Activated CD4-positive, alpha-beta T cell treated with anti-CD3 and anti-CD28 coated beads, Interleukin-10, Interleukin-2, amounts not matched to agents 100 ng/mL and 50 ng/mL, durations not matched to agents 16 hours and 8 hours (primary cell): ENCODE data around the gene C2CD3.
"Not testable (repeated sequence)": the region's sequence is repeated elsewhere in the genome, so short reads cannot be mapped to it uniquely, and the experiment has no call there.

Source experiments
- DNase-seq: peaks from one replicate; pipeline ENCODE4 v3.0.0-alpha.2; 2020

The C2CD3 gene

GRCh38 chr11:74066663-74067062, 104.1 kb downstream of the C2CD3 start:
- not testable (repeated sequence) for DNase-seq

DNA sequence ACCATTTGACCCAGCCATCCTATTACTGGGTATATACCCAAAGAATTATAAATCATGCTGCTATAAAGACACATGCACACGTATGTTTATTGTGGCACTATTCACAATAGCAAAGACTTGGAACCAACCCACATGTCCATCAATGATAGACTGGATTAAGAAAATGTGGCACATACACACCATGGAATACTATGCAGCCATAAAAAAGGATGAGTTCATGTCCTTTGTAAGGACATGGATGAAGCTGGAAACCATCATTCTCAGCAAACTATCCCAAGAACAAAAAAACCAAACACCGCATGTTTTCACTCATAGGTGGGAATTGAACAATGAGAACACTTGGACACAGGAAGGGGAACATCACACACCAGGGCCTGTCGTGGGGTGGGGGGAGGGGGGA, 105.3 kb downstream of the C2CD3 start:
- not testable (repeated sequence) for DNase-seq

DNA sequence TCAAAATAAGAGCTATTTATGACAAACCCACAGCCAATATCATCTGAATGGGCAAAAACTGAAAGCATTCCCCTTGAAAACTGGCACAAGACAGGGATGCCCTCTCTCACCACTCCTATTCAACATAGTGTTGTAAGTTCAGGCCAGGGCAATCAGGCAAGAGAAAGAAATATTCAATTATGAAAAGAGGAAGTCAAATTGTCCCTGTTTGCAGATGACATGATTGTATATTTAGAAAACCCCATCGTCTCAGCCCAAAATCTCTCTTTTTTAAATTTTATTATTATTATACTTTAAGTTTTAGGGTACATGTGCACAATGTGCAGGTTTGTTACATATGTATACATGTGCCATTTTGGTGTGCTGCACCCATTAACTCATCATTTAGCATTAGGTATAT, 107.2 kb downstream of the C2CD3 start:
- DNase-seq = not testable (repeated sequence)

DNA sequence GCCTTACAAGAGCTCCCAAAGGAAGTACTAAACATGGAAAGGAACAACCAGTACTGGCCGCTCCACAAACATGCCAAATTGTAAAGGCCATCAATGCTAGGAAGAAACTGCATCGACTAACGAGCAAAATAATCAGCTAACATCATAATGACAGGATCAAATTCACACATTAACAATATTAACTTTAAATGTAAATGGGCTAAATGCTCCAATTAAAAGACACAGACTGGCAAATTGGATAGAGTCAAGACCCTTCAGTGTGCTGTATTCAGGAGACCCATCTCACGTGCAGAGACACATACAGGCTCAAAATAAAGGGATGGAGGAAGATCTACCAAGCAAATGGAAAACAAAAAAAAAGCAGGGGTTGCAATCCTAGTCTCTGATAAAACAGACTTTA, 109.2 kb downstream of the C2CD3 start:
- DNase-seq = not testable (repeated sequence)

GRCh38 chr11:74057249-74058151, 113.3 kb downstream of the C2CD3 start:
- no peak for DNase-seq

GRCh38 chr11:74055938-74056337, 114.9 kb downstream of the C2CD3 start:
- DNase-seq = no peak

DNA sequence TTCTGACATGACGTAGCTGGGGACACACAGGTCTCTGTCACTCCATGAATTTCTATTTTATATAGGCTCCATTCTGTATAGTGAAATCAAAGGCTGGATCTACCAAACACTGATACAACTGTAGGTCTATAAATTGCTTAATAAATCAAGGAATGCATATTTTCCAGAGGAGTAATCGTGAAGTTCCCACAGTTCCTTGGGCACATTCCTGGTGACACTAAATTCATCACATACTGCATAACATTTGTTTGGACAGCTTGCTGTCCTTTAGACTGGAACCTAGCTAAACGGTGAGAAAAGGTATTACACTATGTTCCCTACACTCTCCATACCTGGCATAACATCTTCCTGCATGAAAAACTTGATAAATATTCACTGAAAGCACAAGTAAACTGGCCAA, 120.3 kb downstream of the C2CD3 start:
- DNase-seq = no peak

DNA sequence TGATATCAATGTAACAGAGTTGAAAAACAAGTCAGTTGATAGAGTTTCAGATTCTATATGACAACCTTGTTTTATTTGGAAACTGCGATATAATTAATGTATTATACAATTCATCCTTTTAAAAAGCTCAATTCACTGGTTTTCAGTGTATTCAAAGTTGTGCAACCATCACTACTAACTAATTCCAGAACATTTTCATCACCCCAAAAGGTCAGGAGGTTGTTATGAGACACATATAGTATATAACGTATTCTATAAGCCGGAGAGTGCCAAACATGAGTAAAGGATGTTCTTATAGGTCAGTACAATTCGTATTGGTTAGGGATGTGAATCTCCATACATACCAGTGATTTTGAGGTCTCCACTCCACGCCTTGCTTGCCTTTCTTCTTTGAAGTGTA, 121.8 kb downstream of the C2CD3 start:
- DNase-seq = no peak

GRCh38 chr11:74044538-74044937, 126.3 kb downstream of the C2CD3 start:
- DNase-seq = no peak

GRCh38 chr11:74043450-74043849, 127.4 kb downstream of the C2CD3 start:
- no peak for DNase-seq

DNA sequence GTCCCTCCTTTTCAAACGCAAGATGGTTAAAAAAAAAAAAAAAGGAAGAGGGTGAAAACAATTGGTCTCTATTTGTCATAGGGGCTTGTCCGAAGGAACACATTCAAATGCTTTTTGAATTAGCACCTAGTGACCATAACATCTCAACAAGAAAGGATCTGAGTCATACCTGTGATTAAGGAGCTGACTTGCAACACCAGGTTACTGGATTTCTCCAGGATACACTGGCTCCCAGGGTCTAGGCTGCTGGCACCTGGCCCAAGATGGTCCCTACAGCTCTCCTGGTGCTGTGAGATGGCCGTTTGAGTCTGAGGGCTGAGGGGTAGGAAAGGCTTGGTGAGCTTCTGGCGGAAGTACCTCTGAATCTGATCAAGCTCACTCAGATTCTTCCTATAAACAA, 133.5 kb downstream of the C2CD3 start:
- DNase-seq = no peak

DNA sequence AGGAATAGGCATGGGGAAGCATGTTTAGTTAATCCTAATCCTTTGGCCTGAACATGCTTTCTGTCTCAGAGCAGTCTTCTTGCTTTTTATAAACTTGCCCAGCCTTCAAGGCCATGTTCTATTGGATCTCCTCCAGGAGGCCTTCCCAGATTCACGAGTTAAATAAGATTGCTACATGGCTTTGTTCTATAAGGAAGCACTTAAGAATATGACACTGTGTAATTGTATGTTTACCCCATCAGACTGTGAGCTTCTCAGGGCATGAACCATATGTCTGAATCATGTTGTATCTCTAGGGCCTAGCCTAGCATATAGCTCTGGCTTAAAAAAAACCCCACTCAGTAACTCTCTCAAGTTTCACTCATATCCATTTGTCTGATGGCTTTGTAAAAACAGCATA, 135.5 kb downstream of the C2CD3 start:
- no peak for DNase-seq

DNA sequence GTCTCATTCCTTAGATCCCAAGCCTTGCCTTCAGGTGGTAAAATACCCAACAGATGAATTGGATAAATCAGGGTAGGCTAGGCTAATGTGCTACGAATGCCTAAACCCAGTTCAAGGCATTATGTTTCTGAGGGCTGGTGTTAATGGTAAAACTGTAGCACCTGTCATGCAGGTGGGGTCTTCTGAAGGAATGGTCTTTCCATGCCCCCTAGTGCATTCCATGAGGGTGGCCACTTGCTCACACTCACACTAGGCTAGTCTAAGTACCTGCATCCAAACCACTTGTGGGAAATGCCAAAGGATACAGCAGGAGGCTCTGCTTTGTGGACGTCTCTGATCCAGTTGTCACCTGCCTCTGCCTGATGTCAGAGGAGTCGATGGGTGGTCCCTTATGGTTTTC, 137.8 kb downstream of the C2CD3 start:
- DNase-seq = no peak

DNA sequence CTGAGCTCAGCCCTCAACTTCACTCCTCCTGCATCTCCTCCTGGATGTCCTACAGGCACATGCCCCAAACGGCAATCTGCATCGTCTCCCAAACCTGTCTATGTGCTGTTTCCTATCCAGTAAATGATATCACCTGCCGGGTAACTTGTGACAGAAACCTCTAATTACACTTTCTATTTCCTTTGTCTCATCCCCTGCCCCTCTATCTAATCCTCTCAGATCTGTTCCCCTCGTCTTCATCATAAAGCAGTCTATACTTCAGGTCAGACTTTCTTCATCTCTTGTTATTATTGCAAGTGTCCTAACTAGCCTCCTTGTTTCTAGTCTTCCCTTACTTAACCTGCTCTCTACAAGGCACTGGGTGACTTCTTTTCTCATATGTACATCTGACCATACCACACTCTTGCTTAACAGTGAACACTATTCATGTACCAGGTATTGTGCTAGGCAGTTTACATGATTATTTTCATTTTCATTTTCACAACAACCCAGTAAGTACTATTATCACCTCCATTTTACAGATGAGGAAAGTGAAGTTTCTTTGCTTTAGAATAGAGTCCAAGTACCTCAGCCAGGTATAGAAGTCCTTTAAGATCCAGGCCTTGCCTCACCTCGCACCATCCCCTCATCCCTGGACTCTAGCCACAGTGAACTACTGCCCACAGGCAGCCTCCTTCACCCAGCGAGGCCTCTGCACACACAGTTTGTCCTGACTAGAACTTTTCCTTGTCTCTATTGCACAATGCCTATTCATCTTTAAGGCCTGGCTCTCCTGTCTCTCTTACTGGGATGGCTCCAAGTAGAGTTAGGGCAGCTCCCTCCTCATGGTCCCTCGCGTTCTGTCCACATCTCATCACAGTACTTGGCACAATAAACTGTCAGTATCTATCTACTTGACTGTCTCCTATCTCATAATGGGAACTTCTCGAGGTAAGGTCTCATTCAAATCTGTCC, 139.8 kb downstream of the C2CD3 start:
- DNase-seq = peak; percentile 50

- DNase-seq = peak; percentile 67
Measured at GRCh38 chr11:74025467-74026166, 145.2 kb downstream of the C2CD3 start.

GRCh38 chr11:74024261-74025029, 146.4 kb downstream of the C2CD3 start:
- DNase-seq = peak; percentile 85

GRCh38 chr11:74023276-74023675, 147.5 kb downstream of the C2CD3 start:
- no peak for DNase-seq

DNA sequence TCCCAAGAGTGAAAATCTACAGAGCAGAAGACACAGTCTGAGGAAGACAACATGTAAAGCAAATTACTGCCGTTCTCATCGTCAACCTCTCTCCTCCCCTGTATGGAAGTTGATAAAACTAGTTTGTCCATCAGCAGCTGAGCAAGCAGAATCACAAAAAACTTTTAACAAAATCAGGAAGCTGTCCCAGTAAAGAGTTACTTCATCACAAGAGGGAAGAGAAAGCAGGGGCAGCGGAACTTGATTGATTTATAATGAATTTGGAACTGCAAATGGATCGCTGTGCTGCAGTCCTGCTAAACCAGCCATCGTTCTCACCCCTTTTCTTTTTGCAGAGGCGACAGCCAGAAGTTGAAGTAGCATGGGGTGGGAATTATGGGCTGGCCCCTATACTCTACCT, 148.3 kb downstream of the C2CD3 start:
- no peak for DNase-seq

- no peak for DNase-seq
Measured at GRCh38 chr11:74021998-74022397, 148.8 kb downstream of the C2CD3 start.

DNA sequence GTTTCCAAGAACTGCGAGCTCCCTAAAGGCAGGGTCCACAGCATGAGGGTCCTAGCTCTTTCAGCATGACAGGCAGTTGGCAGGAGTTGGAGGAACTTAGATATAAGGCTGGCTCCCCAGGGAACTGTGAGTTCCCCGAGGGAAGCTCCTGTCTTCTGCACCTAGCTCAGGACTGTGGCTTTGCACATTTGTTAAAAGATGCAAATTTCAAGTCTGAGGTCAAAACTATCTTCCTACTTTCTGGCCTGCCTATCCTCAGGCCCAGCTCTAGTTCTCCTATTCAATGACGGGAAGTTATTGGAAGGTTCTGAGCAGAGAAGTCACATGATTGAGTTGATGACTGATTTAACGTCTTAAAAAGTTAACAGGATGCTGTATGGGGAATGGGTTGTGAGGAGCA, 150.3 kb downstream of the C2CD3 start:
- DNase-seq = peak; percentile 66

DNA sequence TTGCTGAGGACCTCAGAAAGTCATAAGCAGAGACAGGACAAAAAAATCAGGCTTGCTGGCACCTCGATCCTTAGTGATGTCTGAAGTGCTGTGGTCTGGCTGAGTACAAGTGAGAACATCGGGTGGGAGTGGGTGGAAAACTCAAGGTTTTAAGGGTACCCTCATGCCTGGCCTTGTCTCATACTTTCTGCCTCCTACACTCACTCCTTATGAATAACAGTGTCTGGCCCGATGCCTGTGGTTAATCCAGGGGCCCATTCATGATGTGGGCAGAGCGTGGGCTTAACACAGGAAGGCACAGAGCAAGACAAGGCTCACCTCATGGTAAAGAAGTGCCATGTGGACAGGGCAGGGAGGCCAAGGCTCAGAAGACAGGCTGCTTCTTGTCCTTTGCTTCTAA, 150.9 kb downstream of the C2CD3 start:
- DNase-seq = peak; percentile 86

GRCh38 chr11:74019104-74019738, 151.6 kb downstream of the C2CD3 start:
- no peak for DNase-seq
